Coronary artery (tissue), 2 donors: ENCODE results near the gene DHRSX.

Experiments
- DNase-seq: peaks from one replicate; pipeline ENCODE4 v3.0.0-alpha.2; 2017; ENCODE audit warnings: low spot score
- H3K27ac ChIP-seq, 2 donors: fragments of 200-600 bp; sonication (generic); one replicate each; pipeline ENCODE4 v1.5.1; 2016 to 2019
- H3K4me3 ChIP-seq: fragments of 200-600 bp; sonication (generic); 2 replicates; pipeline ENCODE4 v1.5.1; 2016; ENCODE audit warnings: mild to moderate bottlenecking, moderate library complexity
- CTCF ChIP-seq: fragments of 200-600 bp; sonication (generic); IDR thresholded peaks from one replicate; pipeline ENCODE4 v1.5.1; 2019; ENCODE audit warnings: antibody characterized with exemption

Gene DHRSX

GRCh38 chrX:2445662-2446623, 54.8 kb downstream of the DHRSX start:
- DNase-seq, result no peak
- TF ChIP-seq CTCF, result no peak
- Histone ChIP-seq H3K27ac (no peak overlapping the region), H3K4me3 (no peak overlapping the region)

GRCh38 chrX:2442694-2443093, 58.1 kb downstream of the DHRSX start:
- no peak for TF ChIP-seq CTCF
- H3K27ac ChIP-seq, result no peak overlapping the region
- no peak for DNase-seq
- H3K4me3 ChIP-seq, result no peak overlapping the region

GRCh38 chrX:2441466-2441865, 59.3 kb downstream of the DHRSX start:
- H3K27ac ChIP-seq, result no peak overlapping the region
- no peak for TF ChIP-seq CTCF
- no peak overlapping the region for H3K4me3 ChIP-seq
- no peak for DNase-seq

GRCh38 chrX:2439613-2440012, 61.2 kb downstream of the DHRSX start:
- TF ChIP-seq CTCF, result no peak
- Histone ChIP-seq H3K4me3 (no peak overlapping the region), H3K27ac (no peak overlapping the region)
- DNase-seq, result no peak

GRCh38 chrX:2435465-2435864, 65.3 kb downstream of the DHRSX start:
- DNase-seq, result no peak
- H3K4me3 ChIP-seq, result no peak overlapping the region
- H3K27ac ChIP-seq, result no peak overlapping the region
- TF ChIP-seq CTCF, result no peak

GRCh38 chrX:2434270-2435163, 66.3 kb downstream of the DHRSX start:
- H3K4me3 ChIP-seq, result no peak overlapping the region
- no peak for TF ChIP-seq CTCF
- no peak overlapping the region for H3K27ac ChIP-seq
- no peak for DNase-seq
